RWPE2 (cell line): ENCODE measurements around the gene GFAP.

ENCODE experiments used
- ATAC-seq: fragments of 200-7000 bp; cut with Tn5 transposase; 3 replicates; pipeline ENCODE4 v1.9.1; 2021; ENCODE audit warnings: low read depth
- DNase-seq: peaks from one replicate; pipeline ENCODE4 v3.0.0-alpha.2; 2020; ENCODE audit warnings: low spot score
- H3K27ac ChIP-seq: fragments of 450-650 bp; 2 replicates; pipeline ENCODE4 v1.5.1; 2017; ENCODE audit warnings: mild to moderate bottlenecking; ENCODE audit not compliant: poor library complexity, severe bottlenecking
- H3K27me3 ChIP-seq: fragments of 250-450 bp; sonication (Bioruptor Pico); 2 replicates; pipeline ENCODE4 v1.5.1; 2021; ENCODE audit warnings: mild to moderate bottlenecking, moderate library complexity; ENCODE audit not compliant: insufficient read depth, poor library complexity, severe bottlenecking
- H3K36me3 ChIP-seq: fragments of 250-450 bp; sonication (Bioruptor Pico); 2 replicates; pipeline ENCODE4 v1.5.1; 2020; ENCODE audit warnings: low read depth, mild to moderate bottlenecking, moderate library complexity
- H3K4me1 ChIP-seq: fragments of 250-450 bp; sonication (Bioruptor Pico); 2 replicates; pipeline ENCODE4 v1.5.1; 2021; ENCODE audit warnings: mild to moderate bottlenecking, moderate library complexity; ENCODE audit not compliant: insufficient read depth, poor library complexity, severe bottlenecking
- H3K4me3 ChIP-seq: fragments of 250-450 bp; sonication (Bioruptor Pico); 2 replicates; pipeline ENCODE4 v1.5.1; 2021; ENCODE audit warnings: mild to moderate bottlenecking, moderate library complexity; ENCODE audit not compliant: severe bottlenecking
- H3K9me3 ChIP-seq: fragments of 250-450 bp; sonication (Bioruptor Pico); 2 replicates; pipeline ENCODE4 v1.5.1; 2021; ENCODE audit warnings: mild to moderate bottlenecking, moderate library complexity; ENCODE audit not compliant: severe bottlenecking
- TF ChIP-seq, protein P1 (sequence below): fragments of 450-650 bp; IDR thresholded peaks from one replicate; pipeline ENCODE4 v1.5.1; 2017; ENCODE audit warnings: mild to moderate bottlenecking, moderate library complexity; ENCODE audit not compliant: poor library complexity, severe bottlenecking

GFAP gene

DNA sequence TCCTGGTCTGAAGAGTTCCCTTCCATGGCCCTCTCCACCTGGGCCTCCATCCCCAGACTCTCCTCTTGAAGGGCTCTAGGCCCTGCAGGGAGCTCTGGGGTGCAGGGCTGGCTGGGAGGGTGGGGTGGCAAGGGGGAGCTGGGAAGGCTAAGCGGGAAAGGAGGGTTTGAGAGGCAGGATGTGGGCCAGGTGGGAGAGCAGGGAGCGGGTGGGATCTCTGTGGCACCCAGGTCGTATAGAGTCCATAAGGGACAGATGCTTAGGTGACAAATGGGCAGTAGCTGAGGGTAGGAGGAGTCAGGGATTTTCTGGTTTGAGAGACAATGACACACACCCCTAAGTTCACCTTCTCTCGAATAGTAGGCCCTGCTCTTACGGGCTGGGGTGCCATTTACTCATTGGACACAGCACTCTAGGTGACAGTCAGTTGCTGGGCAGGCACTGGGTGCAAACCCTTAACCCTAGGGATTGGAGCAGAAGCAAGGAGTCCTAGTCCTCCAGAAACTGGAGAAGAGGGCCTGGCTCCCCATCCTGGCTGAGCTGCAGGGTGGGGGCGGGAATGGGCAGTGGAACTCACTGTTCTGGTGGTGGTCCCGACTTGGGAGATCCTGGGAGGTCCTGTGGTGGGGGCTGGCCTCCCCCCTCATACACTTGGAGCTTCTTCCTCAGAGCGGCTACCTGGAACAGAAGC is 16.9 kb upstream of the GFAP start:
- DNase-seq = peak; percentile 23
- no peak overlapping the region for H3K27ac ChIP-seq

DNA sequence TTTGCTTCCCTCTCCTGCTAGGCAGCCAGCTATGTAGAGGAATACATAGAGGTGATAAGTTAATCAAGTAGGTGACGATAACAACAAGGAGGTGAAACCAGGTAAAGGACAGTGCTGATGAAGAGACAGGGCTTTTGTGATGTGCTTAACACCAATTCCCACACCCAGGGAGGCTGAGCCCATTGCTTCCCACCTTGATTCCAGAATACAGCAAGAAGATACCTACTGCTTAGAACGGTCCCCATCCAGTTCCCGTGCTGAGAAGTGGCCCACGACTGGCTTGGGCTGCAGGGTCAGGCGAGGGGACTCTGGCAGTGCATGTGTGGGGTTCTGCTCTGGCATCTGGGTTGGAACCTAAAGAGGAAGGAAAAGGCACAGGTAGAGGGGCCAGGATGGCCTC is 16.1 kb upstream of the GFAP start:
- Histone ChIP-seq H3K27ac (no peak overlapping the region), H3K27me3 (no peaks in the 10 kb centered on the region), H3K4me1 (no peaks in the 10 kb centered on the region), H3K36me3 (peaks cover 91% of the 10 kb centered on the region), H3K9me3 (no peaks in the 10 kb centered on the region), H3K4me3 (no peak overlapping the region)
- TF ChIP-seq, protein P1, sequence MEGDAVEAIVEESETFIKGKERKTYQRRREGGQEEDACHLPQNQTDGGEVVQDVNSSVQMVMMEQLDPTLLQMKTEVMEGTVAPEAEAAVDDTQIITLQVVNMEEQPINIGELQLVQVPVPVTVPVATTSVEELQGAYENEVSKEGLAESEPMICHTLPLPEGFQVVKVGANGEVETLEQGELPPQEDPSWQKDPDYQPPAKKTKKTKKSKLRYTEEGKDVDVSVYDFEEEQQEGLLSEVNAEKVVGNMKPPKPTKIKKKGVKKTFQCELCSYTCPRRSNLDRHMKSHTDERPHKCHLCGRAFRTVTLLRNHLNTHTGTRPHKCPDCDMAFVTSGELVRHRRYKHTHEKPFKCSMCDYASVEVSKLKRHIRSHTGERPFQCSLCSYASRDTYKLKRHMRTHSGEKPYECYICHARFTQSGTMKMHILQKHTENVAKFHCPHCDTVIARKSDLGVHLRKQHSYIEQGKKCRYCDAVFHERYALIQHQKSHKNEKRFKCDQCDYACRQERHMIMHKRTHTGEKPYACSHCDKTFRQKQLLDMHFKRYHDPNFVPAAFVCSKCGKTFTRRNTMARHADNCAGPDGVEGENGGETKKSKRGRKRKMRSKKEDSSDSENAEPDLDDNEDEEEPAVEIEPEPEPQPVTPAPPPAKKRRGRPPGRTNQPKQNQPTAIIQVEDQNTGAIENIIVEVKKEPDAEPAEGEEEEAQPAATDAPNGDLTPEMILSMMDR = no peak
- peak; percentile 36 for DNase-seq
- no peak for ATAC-seq

More for the DNA sequence above, 16.9 kb upstream of the GFAP start:
- Histone ChIP-seq H3K9me3 (no peaks in the 10 kb centered on the region), H3K27me3 (no peaks in the 10 kb centered on the region), H3K36me3 (peaks cover 97% of the 10 kb centered on the region), H3K4me3 (no peak overlapping the region), H3K4me1 (peaks cover under 1% of the 10 kb centered on the region)
- ATAC-seq = no peak
- TF ChIP-seq, protein P1 = no peak

DNA sequence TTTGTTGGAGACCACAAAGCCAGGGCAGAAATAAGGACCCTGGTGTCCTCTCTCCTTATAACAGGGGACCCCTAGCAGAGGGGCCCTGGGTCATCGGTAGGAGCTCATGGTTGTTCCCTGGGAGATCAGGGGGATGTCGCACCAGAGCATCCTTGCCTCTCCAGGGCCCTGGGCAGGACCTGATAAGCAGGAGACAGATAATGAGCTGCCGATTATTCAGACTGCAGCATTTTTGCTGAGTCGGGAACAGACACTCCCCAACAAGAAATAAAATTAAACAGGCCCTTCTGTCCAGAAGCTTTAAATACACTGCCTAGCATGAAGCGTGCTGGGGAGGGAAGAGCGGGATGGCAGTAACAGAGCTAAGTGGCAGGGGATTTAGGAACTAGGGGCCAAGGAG is 15.4 kb upstream of the GFAP start:
- Histone ChIP-seq H3K27ac (no peak overlapping the region), H3K27me3 (no peaks in the 10 kb centered on the region), H3K4me1 (no peaks in the 10 kb centered on the region), H3K36me3 (peaks cover 84% of the 10 kb centered on the region), H3K4me3 (no peak overlapping the region), H3K9me3 (no peaks in the 10 kb centered on the region)
- DNase-seq (peak; percentile 34), ATAC-seq (no peak)
- TF ChIP-seq, protein P1 = no peak

DNA sequence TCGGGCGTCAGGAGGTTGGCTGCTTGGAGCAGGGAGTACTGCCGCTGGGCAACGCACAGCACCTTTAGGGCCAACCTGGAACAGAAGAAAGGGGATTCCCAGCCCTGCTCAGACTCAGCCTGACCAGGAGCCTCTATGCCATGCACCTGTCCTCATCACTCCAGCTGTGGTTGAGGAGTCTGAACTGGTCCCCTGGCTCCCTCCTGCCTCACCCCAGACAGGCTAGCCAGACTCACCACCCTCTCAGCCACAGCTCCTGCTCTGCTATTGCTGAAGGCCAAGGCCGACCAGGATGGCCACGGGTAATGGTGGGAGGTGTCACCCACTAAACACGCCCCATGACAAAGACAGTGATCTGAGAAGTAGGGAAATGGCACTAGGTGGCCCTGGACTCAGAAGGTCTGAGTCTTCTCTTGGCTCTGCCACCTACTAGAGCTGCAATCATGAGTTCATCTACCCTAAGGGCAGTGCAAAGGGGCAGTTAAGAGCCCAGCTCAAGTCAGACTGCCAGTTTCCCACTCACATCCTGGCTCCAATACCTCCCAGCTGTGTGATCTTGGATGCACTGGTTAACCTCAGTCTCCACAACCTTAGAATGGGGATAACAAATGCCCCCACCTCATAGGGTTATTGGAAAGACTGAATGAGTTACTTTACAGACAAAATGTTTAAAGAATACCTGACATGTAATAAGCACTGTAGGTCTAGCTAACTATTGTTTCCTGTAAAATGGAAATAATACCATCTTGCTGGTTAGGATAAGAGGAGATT is 13.8 kb upstream of the GFAP start:
- Histone ChIP-seq H3K4me1 (no peaks in the 10 kb centered on the region), H3K27ac (no peak overlapping the region), H3K27me3 (no peaks in the 10 kb centered on the region), H3K9me3 (no peaks in the 10 kb centered on the region), H3K36me3 (peaks cover 69% of the 10 kb centered on the region), H3K4me3 (no peak overlapping the region)
- ATAC-seq (no peak), DNase-seq (peak; percentile 52)
- TF ChIP-seq, protein P1 = no peak

DNA sequence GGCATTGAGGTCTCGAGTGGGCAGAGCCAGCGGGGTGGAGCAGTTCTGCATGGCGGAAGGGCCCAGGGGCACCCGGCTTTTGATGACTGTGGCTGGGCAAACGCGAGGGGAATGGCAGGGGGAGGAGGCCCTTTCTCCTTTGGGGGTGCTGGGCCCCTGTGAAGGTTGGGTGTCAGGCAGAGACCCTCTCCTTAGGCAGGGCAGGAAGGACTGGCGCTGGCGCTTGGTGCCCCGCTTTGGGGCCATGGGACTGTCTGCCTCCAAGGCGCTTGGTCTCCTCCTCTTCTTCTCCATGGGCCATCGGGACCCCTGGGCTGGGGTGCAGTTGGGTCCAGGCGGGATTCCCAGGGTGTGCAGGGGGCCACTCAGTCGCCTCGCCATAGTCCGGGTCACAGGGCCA is 12.8 kb upstream of the GFAP start:
- no peaks in the 10 kb centered on the region for H3K9me3 ChIP-seq
- no peak overlapping the region for H3K4me3 ChIP-seq
- DNase-seq (peak; percentile 53), ATAC-seq (no peak)
- no peak overlapping the region for H3K27ac ChIP-seq
- no peaks in the 10 kb centered on the region for H3K4me1 ChIP-seq
- TF ChIP-seq, protein P1 = no peak
- no peaks in the 10 kb centered on the region for H3K27me3 ChIP-seq
- peaks cover 59% of the 10 kb centered on the region for H3K36me3 ChIP-seq
